H1 (cell line): ENCODE measurements around the gene SEMA6A. TPM values are rescaled to one million over a fixed set of nuclear protein-coding genes. Genes with fewer than 3 reads are reported as not detected.

Experiments used
- CTCF ChIA-PET: fragments of 300-600 bp; sonication (Branson Sonifier 250); formaldehyde crosslinking; loops from one replicate; lab custom pipeline; 2021; ENCODE audit not compliant: partially characterized antibody; lab: Charles Lee
- POLR2A ChIA-PET: fragments of 300-600 bp; sonication (Branson Sonifier 250); formaldehyde crosslinking; loops from one replicate; lab custom pipeline; 2021; ENCODE audit warnings: inconsistent platforms; ENCODE audit not compliant: partially characterized antibody; lab: Charles Lee
- DNase-seq, 2 experiments: peaks; one replicate each; pipeline versions ENCODE4 v3.0.0 to v3.0.0-alpha.2; 2010 to 2022; ENCODE audit warnings: low spot score in 2 of 2, low read depth in 1 of 2, mixed read lengths in 1 of 2
- FAIRE-seq: peaks from 2 replicates; lab custom pipeline; 2011; peaks lifted over from hg19 to GRCh38; lab: Jason Lieb, UNC
- H2AFZ ChIP-seq: 2 replicates; pipeline ENCODE4 v1.8.1; 2012; ENCODE audit warnings: low read length, inconsistent platforms
- H2AK5ac ChIP-seq: 2 replicates; pipeline ENCODE4 v1.6.1; 2013; ENCODE audit warnings: low read depth, low read length
- H2BK120ac ChIP-seq: replicated peaks from 2 replicates; pipeline ENCODE3; 2013; ENCODE audit warnings: low read depth, low read length, inconsistent platforms
- H2BK12ac ChIP-seq: 2 replicates; pipeline ENCODE4 v1.6.1; 2013; ENCODE audit warnings: low read depth, low read length
- H2BK15ac ChIP-seq: 2 replicates; pipeline ENCODE4 v1.6.1; 2013; ENCODE audit warnings: low read length
- H2BK20ac ChIP-seq: 2 replicates; pipeline ENCODE4 v1.6.1; 2013; ENCODE audit warnings: low read length
- H2BK5ac ChIP-seq: 2 replicates; pipeline ENCODE4 v1.6.1; 2013; ENCODE audit warnings: low read depth, low read length
- H3K14ac ChIP-seq: 2 replicates; pipeline ENCODE4 v1.6.1; 2013; ENCODE audit warnings: inconsistent platforms; ENCODE audit not compliant: insufficient read length
- H3K18ac ChIP-seq: 2 replicates; pipeline ENCODE4 v1.6.1; 2013; ENCODE audit warnings: low read length; ENCODE audit errors: extremely low read depth
- H3K23ac ChIP-seq: 2 replicates; pipeline ENCODE4 v1.6.1; 2013; ENCODE audit warnings: inconsistent platforms; ENCODE audit not compliant: insufficient read length
- H3K23me2 ChIP-seq: 2 replicates; pipeline ENCODE4 v1.6.1; 2013; ENCODE audit warnings: low read depth, low read length
- H3K27ac ChIP-seq: 2 replicates; pipeline ENCODE4 v1.6.1; 2011; ENCODE audit warnings: low read depth, low read length, inconsistent platforms
- H3K27me3 ChIP-seq, 4 experiments: replicated peaks in 1 of 4; 1 replicate in 1 of 4; 2 replicates in 3 of 4; pipeline versions ENCODE4 v1.6.1 to v1.8.1; 2011 to 2013; ENCODE audit warnings: low read length in 3 of 4, mild to moderate bottlenecking in 3 of 4, inconsistent platforms in 2 of 4, mixed read lengths in 2 of 4, moderate library complexity in 1 of 4; ENCODE audit not compliant: control insufficient read depth in 3 of 4, insufficient read depth in 3 of 4; ENCODE audit errors: extremely low read depth in 1 of 4
- H3K36me3 ChIP-seq, 4 experiments: 2 replicates each; pipeline versions ENCODE4 v1.6.1 to v1.8.1; 2011 to 2013; ENCODE audit warnings: mild to moderate bottlenecking in 4 of 4, low read length in 3 of 4, moderate library complexity in 2 of 4, control low read depth in 1 of 4, inconsistent platforms in 1 of 4; ENCODE audit not compliant: insufficient read depth in 4 of 4, control insufficient read depth in 2 of 4
- H3K4ac ChIP-seq: replicated peaks from 2 replicates; pipeline ENCODE3; 2013; ENCODE audit warnings: low read length, low read depth, mixed read lengths, inconsistent platforms; ENCODE audit not compliant: insufficient read length
- H3K4me1 ChIP-seq, 4 experiments: replicated peaks in 1 of 4; 1 replicate in 1 of 4; 2 replicates in 3 of 4; pipeline versions ENCODE4 v1.6.1 to v1.8.1; 2011 to 2013; ENCODE audit warnings: low read length in 3 of 4, inconsistent platforms in 2 of 4, mixed read lengths in 1 of 4; ENCODE audit not compliant: insufficient read depth in 4 of 4, control insufficient read depth in 3 of 4
- H3K4me2 ChIP-seq, 2 experiments: 2 replicates each; pipeline versions ENCODE4 v1.6.1 to v1.8.1; 2011 to 2013; ENCODE audit warnings: low read depth in 2 of 2, low read length in 2 of 2, control low read depth in 1 of 2, inconsistent platforms in 1 of 2, mild to moderate bottlenecking in 1 of 2; ENCODE audit not compliant: insufficient read depth in 1 of 2
- H3K4me3 ChIP-seq, 4 experiments: fragments of 200-600, 300-600 bp in 1 of 4; sonication (generic), shearing (Covaris generic), sonication (Bioruptor Twin) in 1 of 4; 2 replicates each; pipeline versions ENCODE4 v1.5.1 to v1.8.1; 2011 to 2016; ENCODE audit warnings: low read length in 4 of 4, low read depth in 3 of 4, control low read depth in 2 of 4, inconsistent platforms in 2 of 4, mild to moderate bottlenecking in 2 of 4, mixed read lengths in 1 of 4, moderate library complexity in 1 of 4; ENCODE audit not compliant: insufficient read depth in 2 of 4; ENCODE audit errors: extremely low read depth in 1 of 4
- H3K56ac ChIP-seq: replicated peaks from 2 replicates; pipeline ENCODE3; 2013; ENCODE audit warnings: low read depth, mild to moderate bottlenecking, mixed read lengths, low read length, inconsistent platforms; ENCODE audit not compliant: insufficient read length
- H3K79me1 ChIP-seq: 2 replicates; pipeline ENCODE4 v1.6.1; 2013; ENCODE audit warnings: low read depth, low read length, control low read depth
- H3K79me2 ChIP-seq, 2 experiments: 2 replicates each; pipeline versions ENCODE4 v1.6.1 to v1.8.1; 2012 to 2013; ENCODE audit warnings: low read length in 2 of 2, mild to moderate bottlenecking in 2 of 2, inconsistent platforms in 1 of 2; ENCODE audit not compliant: insufficient read depth in 2 of 2, control insufficient read depth in 1 of 2
- H3K9ac ChIP-seq, 4 experiments: replicated peaks in 1 of 4; 1 replicate in 1 of 4; 2 replicates in 3 of 4; pipeline versions ENCODE4 v1.6.1 to v1.8.1; 2011 to 2013; ENCODE audit warnings: low read depth in 3 of 4, low read length in 3 of 4, control low read depth in 2 of 4, mild to moderate bottlenecking in 2 of 4, moderate library complexity in 2 of 4, inconsistent platforms in 1 of 4; ENCODE audit errors: extremely low read depth in 1 of 4
- H3K9me3 ChIP-seq, 2 experiments: 2 replicates each; pipeline versions ENCODE4 v1.6.1 to v1.8.1; 2012 to 2013; ENCODE audit warnings: mild to moderate bottlenecking in 2 of 2, moderate library complexity in 2 of 2, control low read depth in 1 of 2, inconsistent platforms in 1 of 2, low read depth in 1 of 2, low read length in 1 of 2, mixed read lengths in 1 of 2; ENCODE audit not compliant: insufficient read depth in 2 of 2
- H4K20me1 ChIP-seq, 2 experiments: replicated peaks in 1 of 2; 2 replicates each; pipeline versions ENCODE3 to v1.8.1; 2011 to 2013; ENCODE audit warnings: inconsistent platforms in 2 of 2, low read length in 2 of 2, mild to moderate bottlenecking in 1 of 2; ENCODE audit not compliant: insufficient read depth in 2 of 2, control insufficient read depth in 1 of 2
- H4K5ac ChIP-seq: 2 replicates; pipeline ENCODE4 v1.6.1; 2013; ENCODE audit warnings: low read length, low read depth, mixed read lengths, inconsistent platforms; ENCODE audit not compliant: insufficient read length
- H4K8ac ChIP-seq: 2 replicates; pipeline ENCODE4 v1.8.0; 2013; ENCODE audit warnings: mild to moderate bottlenecking, moderate library complexity, low read length, inconsistent platforms; ENCODE audit not compliant: insufficient read depth; ENCODE audit errors: extremely low read depth
- H4K91ac ChIP-seq: replicated peaks from 2 replicates; pipeline ENCODE3; 2013; ENCODE audit warnings: low read length, mixed read lengths, inconsistent platforms; ENCODE audit not compliant: insufficient read length
- ASH2L ChIP-seq: fragments of 200-600, 300-600 bp; sonication (generic); IDR thresholded peaks from one replicate; pipeline ENCODE4 v1.7.1; 2017; ENCODE audit warnings: low read length
- FOSL1 ChIP-seq: IDR thresholded peaks from 2 replicates; pipeline ENCODE4 v1.6.1; 2011; ENCODE audit warnings: mild to moderate bottlenecking, low read depth, low read length, moderate library complexity; ENCODE audit not compliant: insufficient read depth
- HDAC6 ChIP-seq: IDR thresholded peaks from one replicate; pipeline ENCODE4 v1.7.1; 2012; ENCODE audit warnings: low read depth, mild to moderate bottlenecking, inconsistent platforms, low read length, moderate library complexity
- MAFK ChIP-seq: IDR thresholded peaks from 2 replicates; pipeline ENCODE4 v1.6.1; 2012; ENCODE audit warnings: low read depth, mild to moderate bottlenecking, improper control_type of control experiment, low read length
- NANOG ChIP-seq: IDR thresholded peaks from 2 replicates; pipeline ENCODE4 v1.6.1; 2011; ENCODE audit warnings: low read length, low read depth, mild to moderate bottlenecking, inconsistent platforms; ENCODE audit not compliant: insufficient read depth, poor library complexity, severe bottlenecking
- POU5F1 ChIP-seq: IDR thresholded peaks from 2 replicates; pipeline ENCODE4 v1.6.1; 2011; ENCODE audit warnings: low read depth, mild to moderate bottlenecking, low read length, moderate library complexity
- RNF2 ChIP-seq: fragments of 200-900, 300-1000 bp; sonication (generic); IDR thresholded peaks from 2 replicates; pipeline ENCODE4 v1.7.1; 2016; ENCODE audit warnings: borderline replicate concordance, low read depth, mild to moderate bottlenecking, antibody characterized with exemption, low read length; ENCODE audit not compliant: poor library complexity, severe bottlenecking; ENCODE audit errors: missing control alignments
- SUZ12 ChIP-seq: fragments of 200-600 bp; sonication (generic); IDR thresholded peaks from 2 replicates; pipeline ENCODE4 v1.6.1; 2012; ENCODE audit warnings: mild to moderate bottlenecking, inconsistent platforms, low read length, moderate library complexity, mixed read lengths
- WGBS, 2 experiments: shearing (Covaris generic) in 1 of 2; methylation state at CpG; one replicate each; pipeline versions ENCODE4 v1.1.6 to v1.1.7; 2013 to 2015; ENCODE audit warnings: low lambda C conversion rate in 2 of 2, mixed read lengths in 2 of 2, inconsistent platforms in 1 of 2, low coverage in 1 of 2, missing lambda C conversion rate in 1 of 2; ENCODE audit not compliant: insufficient replicate concordance in 2 of 2, insufficient coverage in 1 of 2, insufficient read length in 1 of 2; ENCODE audit errors: extremely low coverage in 1 of 2, missing lambda C conversion rate in 1 of 2; 5-methylcytosine and 5-hydroxymethylcytosine counted together
- polyA plus RNA-seq, 7 experiments: library from polyadenylated mRNA; depleted of rRNA in 3 of 7; stranded (reverse) in 5 of 7; unstranded in 2 of 7; fragments of >200 nt in 5 of 7; fragments of 200-250 nt in 2 of 7; gene quantifications; 1 replicate in 5 of 7; 2 replicates in 1 of 7; 4 replicates in 1 of 7; pipeline versions ENCODE4 v1.2.1 to v1.2.3, GENCODE V29; 2011 to 2013; ENCODE audit warnings: missing spikeins in 2 of 7, mixed read lengths in 2 of 7
- total RNA-seq: library from RNA; stranded (reverse); fragmentation: NEBNext Ultra II Directional; extraction: Animal tissue kit (Norgen Biotek cat#: 25700); gene quantifications from 2 replicates; pipeline ENCODE4 v1.2.1, GENCODE V29; 2021
- TF ChIP-seq, protein P1 (sequence below): IDR thresholded peaks from 2 replicates; pipeline ENCODE4 v1.6.1; 2012; ENCODE audit warnings: inconsistent platforms

The SEMA6A gene
- total and polyA plus RNA-seq, 2 of the 8 experiments (the other 6 are each of a cell fraction or from before 2014, with no cell fraction given) = 78.3 to 277 TPM

- no peak for DNase-seq
- Histone ChIP-seq H3K56ac (no peak overlapping the region), H3K14ac (no peak overlapping the region), H3K4ac (no peak overlapping the region), H2BK12ac (no peak overlapping the region), H2BK20ac (no peak overlapping the region), H3K4me2 (peak overlapping the region in 1 of 2 experiments; percentile 29; a peak in 1 of 4 replicates), H3K9me3 (no peaks in the 10 kb centered on the region), H2AFZ (no peak overlapping the region), H3K27me3 (no peaks in the 10 kb centered on the region), H2AK5ac (no peak overlapping the region), H2BK120ac (no peak overlapping the region), H4K91ac (no peak overlapping the region), H3K4me3 (no peak overlapping the region), H3K27ac (no peak overlapping the region), H3K79me1 (no peaks in the 10 kb centered on the region; the same call in 1 of the 2 replicates), H3K79me2 (no peaks in the 10 kb centered on the region), H3K18ac (no peak overlapping the region), H3K23me2 (no peaks in the 10 kb centered on the region), H2BK15ac (no peak overlapping the region), H4K8ac (no peak overlapping the region), H3K4me1 (peaks cover 1 to 17% (median 10%) of the 10 kb centered on the region in 4 experiments), H3K36me3 (peaks cover 16 to 79% (median 32%) of the 10 kb centered on the region in 4 experiments; a peak in 7 of 8 replicates), H4K5ac (no peak overlapping the region), H2BK5ac (no peak overlapping the region), H3K9ac (no peak overlapping the region), H4K20me1 (peaks cover 6 to 11% of the 10 kb centered on the region in 2 experiments), H3K23ac (no peak overlapping the region)
- 70% methylated on average over 3 of the region's 3 CpGs; no CpG with 5 or more reads in 1 of the 2 experiments for WGBS, 2 experiments
- FAIRE-seq = no peak
- CTCF ChIA-PET = no interaction called here
- POLR2A ChIA-PET = interaction anchor here (1.6 kb wide), 1 partner anchor 11 kb away, joined by 5 read pairs; no protein-coding TSS in a partner anchor
- no peak for TF ChIP-seq RNF2
- TF ChIP-seq NANOG = no peak
- TF ChIP-seq HDAC6 = no peak
- TF ChIP-seq FOSL1 = no peak
- no peak for TF ChIP-seq MAFK
- TF ChIP-seq POU5F1 = no peak
- no peak for TF ChIP-seq SUZ12
- TF ChIP-seq, protein P1, sequence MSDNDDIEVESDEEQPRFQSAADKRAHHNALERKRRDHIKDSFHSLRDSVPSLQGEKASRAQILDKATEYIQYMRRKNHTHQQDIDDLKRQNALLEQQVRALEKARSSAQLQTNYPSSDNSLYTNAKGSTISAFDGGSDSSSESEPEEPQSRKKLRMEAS = no peak
- TF ChIP-seq ASH2L = no peak
Observed at GRCh38 chr5:116449458-116449857, 125.2 kb downstream of the SEMA6A start.
